SK-N-DZ (cell line): Measurements from ENCODE around the gene KLHL9.

ENCODE experiments used
- DNase-seq: peaks from one replicate; pipeline ENCODE4 v3.0.0-alpha.2; 2015; ENCODE audit warnings: low spot score

The KLHL9 gene

DNA sequence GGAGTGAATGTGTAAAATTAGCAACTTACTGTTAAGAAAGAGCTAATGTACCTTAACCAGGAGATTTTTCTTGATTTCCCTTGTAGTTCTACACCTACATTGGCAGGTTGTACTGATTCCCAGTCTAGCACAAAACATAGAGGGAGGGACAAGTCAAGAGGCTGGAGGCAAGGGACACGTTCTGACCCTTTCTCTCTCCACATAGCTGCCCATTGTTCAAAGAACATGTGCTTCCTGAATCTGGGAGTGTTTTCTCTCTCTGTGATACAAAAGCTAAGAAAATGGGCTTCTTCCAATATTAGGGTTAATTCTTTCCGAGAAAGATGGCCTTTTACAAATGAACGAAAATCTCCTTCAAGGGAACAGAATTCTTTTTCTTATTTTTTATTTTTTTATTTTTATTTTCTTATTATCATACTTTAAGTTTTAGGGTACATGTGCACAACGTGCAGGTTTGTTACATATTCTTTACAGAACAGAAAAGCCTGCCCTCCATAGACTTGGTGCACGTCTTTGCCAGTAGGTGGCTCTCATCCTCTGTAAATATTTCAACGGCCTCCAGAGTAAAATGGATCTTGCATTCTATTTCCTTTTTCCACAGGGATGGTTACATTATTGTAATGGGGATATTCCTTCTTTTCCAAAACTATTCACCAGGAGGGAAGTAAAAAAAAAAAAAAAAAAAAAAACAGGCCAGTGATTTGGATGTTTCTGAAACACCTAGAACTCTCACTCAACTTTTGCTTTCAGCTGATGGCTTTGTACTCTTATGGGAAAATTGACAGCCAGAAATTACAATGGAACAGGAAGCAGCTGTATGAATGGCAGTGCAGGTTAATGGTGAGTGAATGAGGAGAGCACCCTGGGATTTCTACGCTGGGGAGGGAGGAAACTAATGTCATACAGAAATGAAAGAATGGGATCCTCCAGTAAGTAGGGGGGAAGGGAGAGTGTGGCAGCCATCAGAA is 17.0 kb downstream of the KLHL9 start:
- DNase-seq, result peak; percentile 0

- no peak for DNase-seq
Measured at GRCh38 chr9:21316860-21317259, 18.3 kb downstream of the KLHL9 start.

DNA sequence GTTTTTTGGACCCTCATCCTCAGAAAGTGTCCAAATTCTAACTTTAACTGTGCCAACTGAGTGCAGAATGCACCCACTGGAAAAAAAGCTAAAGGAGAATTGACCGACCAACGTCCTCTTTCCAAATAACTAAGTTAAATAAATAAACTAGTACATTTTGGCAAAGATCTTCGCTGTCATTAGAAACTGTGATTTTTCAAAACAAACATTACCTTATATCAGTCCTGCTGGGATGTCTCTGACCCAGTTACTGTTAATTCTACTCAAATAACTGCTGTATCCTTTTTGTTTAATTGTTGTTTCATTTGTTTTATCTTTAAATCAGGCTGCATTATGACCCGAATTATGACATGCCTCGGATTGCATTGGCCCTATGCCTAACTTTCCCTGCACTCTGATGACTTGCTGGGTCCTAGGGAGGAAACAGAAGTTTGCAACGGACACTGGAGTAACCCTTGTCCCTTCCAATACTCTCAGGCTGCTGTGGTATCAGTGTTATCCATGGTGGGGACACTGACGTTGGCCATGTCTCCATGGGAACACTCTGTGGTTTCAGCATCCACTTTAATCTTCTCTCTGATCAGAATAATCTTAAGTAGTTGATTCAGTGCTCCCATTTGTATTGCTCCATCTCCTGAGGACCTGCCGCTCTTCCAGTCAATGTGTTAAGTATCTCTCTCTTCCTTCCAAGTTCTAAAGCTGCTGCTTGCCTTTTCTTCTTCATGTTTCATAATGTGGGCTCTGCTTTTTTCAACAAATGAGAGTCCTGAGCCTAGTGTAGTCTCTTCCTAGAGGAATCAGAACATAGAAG is 19.0 kb downstream of the KLHL9 start:
- no peak for DNase-seq

DNA sequence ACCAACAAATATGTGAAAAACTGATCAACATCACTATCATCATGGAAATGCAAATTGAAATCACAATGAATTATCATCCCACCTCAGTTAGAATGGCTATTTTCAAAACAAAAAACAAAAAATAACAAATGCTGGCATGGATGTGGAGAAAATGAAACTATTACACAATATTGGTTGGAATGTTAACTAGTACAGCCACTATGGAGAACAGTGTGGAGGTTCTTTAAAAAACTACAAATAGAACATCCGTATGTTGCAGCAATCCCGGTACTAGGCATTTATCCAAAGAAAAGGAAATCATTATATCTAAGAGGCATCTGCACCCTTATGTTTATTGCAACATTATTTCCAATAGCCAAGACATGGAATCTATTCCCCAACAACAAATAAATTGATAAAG is 21.1 kb downstream of the KLHL9 start:
- DNase-seq, result no peak

DNA sequence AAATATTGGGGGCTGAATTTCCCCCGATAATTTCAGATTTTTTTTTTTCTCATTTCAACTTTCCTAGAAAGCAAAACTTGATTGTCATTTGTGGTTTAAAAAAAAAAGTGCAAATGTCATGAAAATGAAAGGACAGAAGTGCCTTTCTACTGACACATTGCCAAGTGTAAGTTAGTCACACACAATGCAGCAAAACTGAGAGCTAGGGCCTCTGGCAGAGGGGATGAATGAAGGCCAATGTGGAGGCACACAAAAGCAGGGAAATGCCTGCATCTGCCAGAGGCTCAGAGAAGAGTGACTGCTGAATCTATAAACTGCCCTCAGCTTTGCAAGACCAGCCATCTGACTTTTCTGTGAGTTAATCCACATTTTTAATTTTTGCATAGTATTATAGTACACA is 23.3 kb downstream of the KLHL9 start:
- no peak for DNase-seq

GRCh38 chr9:21305213-21305612 is 30.0 kb downstream of the KLHL9 start, which contains the start of gene IFNA5:
IFNA5 (minus strand) TSS chr9:21305313; CDS start chr9:21305256, 57 bp downstream.
- no peak for DNase-seq

DNA sequence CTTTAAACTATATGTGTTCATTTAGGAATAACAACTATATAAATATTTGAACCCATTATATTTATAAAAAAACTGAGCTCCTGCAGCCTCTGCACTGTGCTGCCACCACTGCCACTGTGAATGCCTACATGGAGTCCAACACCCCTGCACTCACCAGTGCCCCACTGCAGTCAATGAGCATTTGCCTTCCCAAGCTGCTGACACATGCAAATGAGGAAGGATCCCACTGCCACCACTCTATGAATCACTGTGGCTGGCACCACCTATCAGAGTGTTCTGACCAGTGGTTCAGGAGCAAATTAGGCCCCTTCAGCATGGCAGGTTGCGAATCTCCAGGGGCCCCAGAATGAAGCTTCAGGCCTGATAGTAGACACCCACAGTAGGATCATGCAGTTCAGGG is 39.2 kb downstream of the KLHL9 start:
- DNase-seq, result no peak

DNA sequence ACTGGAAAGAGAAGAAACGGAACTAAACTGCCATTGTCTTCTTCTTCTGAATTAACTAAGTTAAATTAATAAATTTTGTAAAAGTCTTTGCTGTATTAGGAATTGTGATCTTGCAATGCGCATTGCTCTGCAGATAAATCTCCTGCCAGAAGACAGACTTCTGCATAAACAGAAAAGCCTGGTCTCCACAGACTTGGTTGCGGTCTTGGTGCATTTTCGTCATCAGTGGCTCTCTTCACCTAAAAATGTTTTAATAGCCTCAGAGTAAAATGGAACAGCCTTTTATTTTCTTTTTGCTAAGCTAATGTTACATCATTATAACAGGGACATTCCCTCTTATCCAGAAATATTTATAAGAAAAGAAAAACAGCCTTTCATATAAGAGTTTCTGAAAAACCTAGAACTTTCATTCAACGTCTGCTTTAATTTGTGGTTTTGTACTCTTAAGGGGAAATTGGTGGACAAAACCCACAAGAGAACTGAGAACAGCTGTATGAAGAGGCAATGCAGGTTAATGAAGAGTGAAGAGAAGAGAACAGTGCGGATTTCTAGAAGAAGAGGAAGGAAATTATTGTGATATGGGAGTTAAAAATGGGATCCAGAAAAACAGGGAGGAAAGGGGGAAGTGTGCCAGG is 40.2 kb downstream of the KLHL9 start:
- no peak for DNase-seq

- DNase-seq, result no peak
Measured at GRCh38 chr9:21294364-21294774, 40.8 kb downstream of the KLHL9 start.

DNA sequence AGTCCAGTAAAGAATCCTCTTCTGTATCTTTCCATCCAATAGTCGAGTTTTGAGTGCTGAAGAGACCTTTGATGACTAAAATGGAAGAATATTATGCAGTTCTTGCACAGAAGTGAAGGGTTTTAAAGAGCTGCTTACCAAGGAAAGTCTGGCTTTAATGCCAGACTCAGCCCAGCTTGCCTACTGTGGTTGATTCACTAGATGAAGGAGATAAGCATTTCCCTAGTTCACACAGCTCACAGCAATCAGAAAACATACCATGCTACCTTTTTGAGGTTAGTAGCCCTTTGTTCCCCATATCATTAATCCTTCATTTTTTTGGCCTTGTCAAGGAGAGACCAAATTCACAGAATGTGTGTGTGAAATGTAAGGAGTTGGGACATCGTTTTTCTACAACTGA is 45.4 kb downstream of the KLHL9 start:
- DNase-seq, result no peak

- no peak for DNase-seq
Measured at GRCh38 chr9:21287280-21287679, 47.9 kb downstream of the KLHL9 start.

- DNase-seq, result no peak
Measured at GRCh38 chr9:21286659-21287058, 48.5 kb downstream of the KLHL9 start.

- no peak for DNase-seq
Measured at GRCh38 chr9:21286099-21286498, 49.1 kb downstream of the KLHL9 start.

- DNase-seq, result no peak
Measured at GRCh38 chr9:21281275-21281674, 53.9 kb downstream of the KLHL9 start.
